ENCODE data around the gene DNAJB8.

Gene DNAJB8

GRCh38 chr3:128418900-128419299 lies 47.8 kb downstream of the DNAJB8 start:
- DNase-seq (ENCODE audit: low read depth): no peak
- TF ChIP-seq, protein P1, sequence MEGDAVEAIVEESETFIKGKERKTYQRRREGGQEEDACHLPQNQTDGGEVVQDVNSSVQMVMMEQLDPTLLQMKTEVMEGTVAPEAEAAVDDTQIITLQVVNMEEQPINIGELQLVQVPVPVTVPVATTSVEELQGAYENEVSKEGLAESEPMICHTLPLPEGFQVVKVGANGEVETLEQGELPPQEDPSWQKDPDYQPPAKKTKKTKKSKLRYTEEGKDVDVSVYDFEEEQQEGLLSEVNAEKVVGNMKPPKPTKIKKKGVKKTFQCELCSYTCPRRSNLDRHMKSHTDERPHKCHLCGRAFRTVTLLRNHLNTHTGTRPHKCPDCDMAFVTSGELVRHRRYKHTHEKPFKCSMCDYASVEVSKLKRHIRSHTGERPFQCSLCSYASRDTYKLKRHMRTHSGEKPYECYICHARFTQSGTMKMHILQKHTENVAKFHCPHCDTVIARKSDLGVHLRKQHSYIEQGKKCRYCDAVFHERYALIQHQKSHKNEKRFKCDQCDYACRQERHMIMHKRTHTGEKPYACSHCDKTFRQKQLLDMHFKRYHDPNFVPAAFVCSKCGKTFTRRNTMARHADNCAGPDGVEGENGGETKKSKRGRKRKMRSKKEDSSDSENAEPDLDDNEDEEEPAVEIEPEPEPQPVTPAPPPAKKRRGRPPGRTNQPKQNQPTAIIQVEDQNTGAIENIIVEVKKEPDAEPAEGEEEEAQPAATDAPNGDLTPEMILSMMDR (conservative IDR thresholded peaks at IDR 0.05; ENCODE audit: control insufficient read depth, insufficient read depth, low read depth, low read length): no peak
- H3K4me3 ChIP-seq (ENCODE audit: control insufficient read depth, low read depth, low read length): no peak overlapping the region

DNA sequence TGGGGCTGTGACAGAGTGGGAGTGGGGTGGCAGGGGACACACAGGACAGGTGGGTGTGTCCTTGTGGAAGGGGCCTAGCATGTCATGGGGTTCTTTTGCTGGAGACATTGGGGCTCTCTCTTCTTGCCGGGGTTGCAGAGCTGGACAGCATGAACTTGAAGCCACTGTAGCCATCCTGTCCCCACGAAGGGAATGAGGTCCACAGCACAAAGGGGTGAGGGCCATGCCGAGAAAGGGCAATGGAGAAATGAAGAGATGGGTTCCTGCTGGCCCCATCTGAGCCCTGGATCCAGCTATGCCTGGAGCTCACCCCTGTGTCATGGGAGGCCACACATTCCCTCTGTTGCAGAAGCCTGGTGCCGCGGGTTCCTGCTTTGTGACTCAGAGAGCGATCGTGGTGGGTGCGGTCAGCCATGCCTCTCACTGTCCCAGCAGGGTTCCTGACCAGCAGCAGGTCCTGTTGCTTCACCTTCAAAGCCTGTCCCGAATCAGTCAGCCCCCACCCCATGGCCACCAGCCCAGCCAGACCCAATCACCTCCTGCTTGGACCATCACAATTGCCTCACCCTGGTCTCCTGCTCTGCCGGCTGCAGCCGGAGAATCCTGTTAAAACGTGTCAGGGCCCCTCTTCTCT lies 50.0 kb downstream of the DNAJB8 start:
- DNase-seq (ENCODE audit: low read depth): peak; percentile 63
- TF ChIP-seq, protein P1 (conservative IDR thresholded peaks at IDR 0.05; ENCODE audit: control insufficient read depth, insufficient read depth, low read depth, low read length): no peak
- H3K4me3 ChIP-seq (ENCODE audit: control insufficient read depth, low read depth, low read length): no peak overlapping the region

GRCh38 chr3:128415773-128416577 lies 50.7 kb downstream of the DNAJB8 start:
- H3K4me3 ChIP-seq (ENCODE audit: control insufficient read depth, low read depth, low read length): no peak overlapping the region
- TF ChIP-seq, protein P1 (conservative IDR thresholded peaks at IDR 0.05; ENCODE audit: control insufficient read depth, insufficient read depth, low read depth, low read length): no peak
- DNase-seq (ENCODE audit: low read depth): no peak

DNA sequence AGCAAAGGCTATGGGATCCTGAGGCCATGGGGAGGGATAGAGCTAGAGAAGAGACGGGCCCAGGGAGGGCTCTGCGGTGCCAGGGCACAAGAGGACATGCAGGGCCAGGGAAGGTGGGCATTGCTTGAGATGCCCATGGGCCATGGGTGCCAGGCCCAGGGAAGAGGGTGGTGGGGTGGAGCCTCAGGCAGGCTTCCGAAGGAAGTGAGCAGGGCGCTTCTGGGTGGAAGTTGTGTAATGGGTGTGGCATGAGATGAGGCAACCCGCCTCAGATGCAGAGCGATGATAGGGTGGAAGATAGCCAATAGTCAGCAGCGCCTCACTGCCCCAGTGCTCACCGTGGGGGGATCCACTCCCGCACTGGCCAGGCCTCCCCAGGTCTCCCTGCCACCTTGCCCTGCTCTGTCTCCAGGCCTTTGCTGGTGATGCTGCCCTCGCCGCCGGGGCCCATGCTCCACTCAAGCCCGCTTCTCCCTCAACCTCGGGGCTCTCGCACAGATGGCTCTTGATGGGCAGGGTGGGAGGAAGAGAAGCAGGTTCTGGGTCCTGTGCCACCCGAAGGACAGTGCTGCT lies 51.4 kb downstream of the DNAJB8 start:
- no peak for DNase-seq (ENCODE audit: low read depth)
- TF ChIP-seq, protein P1 (conservative IDR thresholded peaks at IDR 0.05; ENCODE audit: control insufficient read depth, insufficient read depth, low read depth, low read length): no peak
- H3K4me3 ChIP-seq (ENCODE audit: control insufficient read depth, low read depth, low read length): no peak overlapping the region

DNA sequence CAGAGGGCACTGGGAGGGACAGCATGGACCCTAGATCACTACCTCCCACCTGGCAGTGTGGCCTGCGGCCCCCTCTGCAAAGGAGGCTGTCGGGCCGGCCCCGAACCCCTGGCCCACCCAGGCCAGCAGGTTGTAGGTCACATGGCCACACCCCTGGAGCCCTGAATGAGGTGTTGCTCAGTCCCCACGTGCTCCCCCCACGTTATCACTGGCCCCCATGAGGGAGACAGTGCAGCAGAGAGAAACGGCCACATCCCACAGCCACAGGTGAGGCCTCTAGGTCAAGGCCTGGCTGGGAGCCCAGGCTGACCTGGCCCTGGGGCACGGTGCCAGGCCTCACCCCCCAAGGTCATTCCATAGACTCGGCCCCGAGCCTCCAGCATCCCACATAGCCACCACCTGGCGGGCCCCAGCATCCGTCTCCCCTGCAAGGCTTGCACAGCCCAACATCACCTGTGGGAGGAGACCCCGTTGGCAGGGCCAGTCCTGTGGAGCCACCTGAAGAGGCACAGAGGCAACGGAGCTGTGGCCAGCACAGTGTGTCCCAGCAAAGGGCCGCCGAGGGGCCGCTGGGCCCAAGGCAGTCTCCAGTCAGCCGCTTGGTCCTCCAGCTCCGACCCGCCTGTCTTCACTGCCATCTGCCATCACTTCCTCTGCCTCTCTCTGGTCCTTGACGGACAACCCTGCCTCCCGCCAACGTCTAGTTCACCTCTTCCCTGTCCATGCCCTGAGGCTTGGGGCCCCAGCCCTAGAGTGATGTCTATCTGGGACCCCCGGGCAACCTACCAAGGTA lies 53.1 kb downstream of the DNAJB8 start:
- H3K4me3 ChIP-seq (ENCODE audit: control insufficient read depth, low read depth, low read length): no peak overlapping the region
- TF ChIP-seq, protein P1 (conservative IDR thresholded peaks at IDR 0.05; ENCODE audit: control insufficient read depth, insufficient read depth, low read depth, low read length): no peak
- DNase-seq (ENCODE audit: low read depth): no peak

- TF ChIP-seq, protein P1 (conservative IDR thresholded peaks at IDR 0.05; ENCODE audit: control insufficient read depth, insufficient read depth, low read depth, low read length): no peak
- no peak for DNase-seq (ENCODE audit: low read depth)
Observed at GRCh38 chr3:128413003-128413370, 53.7 kb downstream of the DNAJB8 start.

More at GRCh38 chr3:128413003-128413370, 53.7 kb downstream of the DNAJB8 start:
- H3K4me3 ChIP-seq (ENCODE audit: control insufficient read depth, low read depth, low read length): no peak overlapping the region

Data from fibroblast of mammary gland (primary cell).